BE2C (cell line): Measurements from ENCODE around the gene C1QTNF3.

Source experiments
- DNase-seq: peaks from one replicate; pipeline ENCODE4 v3.0.0-alpha.2; 2020
- H3K27me3 ChIP-seq: fragments of 250-450 bp; sonication (Bioruptor Pico); 2 replicates; pipeline ENCODE4 v1.5.1; 2020; ENCODE audit warnings: mild to moderate bottlenecking
- H3K36me3 ChIP-seq: fragments of 250-450 bp; sonication (Bioruptor Pico); 2 replicates; pipeline ENCODE4 v1.5.1; 2020; ENCODE audit warnings: mild to moderate bottlenecking
- H3K4me1 ChIP-seq: fragments of 250-450 bp; sonication (Bioruptor Pico); 2 replicates; pipeline ENCODE4 v1.5.1; 2020
- H3K4me3 ChIP-seq: 2 replicates; pipeline ENCODE4 v1.5.1; 2011; ENCODE audit warnings: low read depth, low read length
- H3K9me3 ChIP-seq: fragments of 250-450 bp; sonication (Bioruptor Pico); 2 replicates; pipeline ENCODE4 v1.5.1; 2020
- CTCF ChIP-seq: IDR thresholded peaks from 2 replicates; pipeline ENCODE4 v1.5.1; 2012; ENCODE audit warnings: mild to moderate bottlenecking, low read depth, low read length

The C1QTNF3 gene

DNA sequence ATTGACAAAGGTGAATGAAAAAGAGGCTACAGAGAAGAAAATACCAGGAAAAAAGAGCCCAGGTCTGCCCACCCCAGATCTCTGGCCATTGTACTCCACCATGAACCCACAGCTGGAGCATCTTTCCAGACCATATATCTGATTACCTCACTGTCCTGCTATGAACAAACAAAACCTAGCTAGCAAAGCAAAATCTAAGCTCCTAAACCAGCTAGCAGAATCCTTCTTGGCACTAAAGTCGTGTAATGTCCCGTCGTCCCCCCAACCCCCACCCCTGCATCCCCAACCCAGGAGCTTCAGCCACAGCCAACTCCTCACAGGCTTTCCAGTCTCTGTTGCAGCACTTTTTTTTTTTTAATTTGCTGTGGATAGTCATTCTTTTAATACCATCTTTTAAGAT, 2.5 kb downstream of the C1QTNF3 start:
- H3K9me3 ChIP-seq = no peaks in the 10 kb centered on the region
- H3K4me1 ChIP-seq = no peaks in the 10 kb centered on the region
- H3K36me3 ChIP-seq = no peaks in the 10 kb centered on the region
- H3K4me3 ChIP-seq = no peak overlapping the region
- no peaks in the 10 kb centered on the region for H3K27me3 ChIP-seq
- TF ChIP-seq CTCF = no peak
- no peak for DNase-seq

DNA sequence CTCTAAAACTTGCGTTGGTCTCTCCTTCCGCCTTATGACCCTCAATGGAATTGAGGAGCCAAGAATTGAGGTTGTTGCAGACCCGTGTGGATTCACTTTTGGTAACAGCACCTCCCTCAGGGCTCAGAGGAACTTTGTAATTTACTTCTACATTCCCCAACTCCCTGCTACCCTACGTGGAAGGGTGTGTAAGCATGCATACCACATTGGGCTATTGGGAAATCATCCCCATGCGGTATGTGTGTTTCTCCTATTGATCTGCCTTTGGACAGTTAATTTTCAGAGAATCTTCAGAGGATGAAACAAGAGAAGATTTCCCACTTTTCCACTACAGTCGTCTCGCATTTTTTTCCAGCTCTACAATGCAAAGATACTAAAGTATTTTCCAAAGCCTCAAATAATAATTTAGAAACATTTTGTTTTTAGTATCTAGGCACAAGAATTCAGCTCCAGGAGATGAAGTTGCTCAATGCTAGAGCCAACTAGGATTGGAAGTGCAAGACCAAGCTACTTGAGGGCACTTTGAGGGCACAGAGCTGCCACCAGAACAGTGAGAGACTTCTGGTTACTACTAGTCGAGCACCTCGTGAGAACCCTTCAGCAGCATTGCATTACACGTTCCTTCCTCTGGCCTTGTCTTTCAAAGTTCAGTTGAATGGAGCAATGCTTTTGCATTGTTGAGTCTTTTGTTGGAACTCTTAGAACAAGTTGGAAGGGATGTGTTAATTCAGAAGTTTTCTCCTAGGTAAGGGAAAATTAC, 3.4 kb downstream of the C1QTNF3 start:
- Histone ChIP-seq H3K9me3 (no peaks in the 10 kb centered on the region), H3K36me3 (no peaks in the 10 kb centered on the region), H3K4me3 (no peak overlapping the region), H3K27me3 (no peaks in the 10 kb centered on the region), H3K4me1 (no peaks in the 10 kb centered on the region)
- no peak for TF ChIP-seq CTCF
- DNase-seq = no peak

DNA sequence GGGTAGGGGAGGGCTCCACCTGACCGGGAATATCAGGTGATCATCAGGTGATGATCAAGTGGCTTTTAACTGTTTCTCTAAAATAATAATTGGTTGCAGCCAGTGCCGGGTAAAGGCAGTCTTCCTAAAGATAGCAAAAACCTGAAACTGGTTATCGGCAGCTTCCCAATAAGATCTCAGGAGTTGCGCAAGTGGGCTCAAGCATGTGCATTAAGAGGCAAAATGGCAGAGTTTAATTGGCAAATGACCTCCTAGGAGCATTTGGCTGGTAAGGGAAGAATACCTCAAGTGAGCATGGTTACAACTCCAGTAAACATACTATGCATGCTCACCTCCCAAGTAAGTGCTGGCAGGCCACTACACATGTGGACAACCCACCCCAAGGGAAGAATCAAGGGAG, 4.2 kb downstream of the C1QTNF3 start:
- Histone ChIP-seq H3K9me3 (no peaks in the 10 kb centered on the region), H3K36me3 (no peaks in the 10 kb centered on the region), H3K4me1 (no peaks in the 10 kb centered on the region), H3K27me3 (no peaks in the 10 kb centered on the region), H3K4me3 (no peak overlapping the region)
- no peak for TF ChIP-seq CTCF
- no peak for DNase-seq

DNA sequence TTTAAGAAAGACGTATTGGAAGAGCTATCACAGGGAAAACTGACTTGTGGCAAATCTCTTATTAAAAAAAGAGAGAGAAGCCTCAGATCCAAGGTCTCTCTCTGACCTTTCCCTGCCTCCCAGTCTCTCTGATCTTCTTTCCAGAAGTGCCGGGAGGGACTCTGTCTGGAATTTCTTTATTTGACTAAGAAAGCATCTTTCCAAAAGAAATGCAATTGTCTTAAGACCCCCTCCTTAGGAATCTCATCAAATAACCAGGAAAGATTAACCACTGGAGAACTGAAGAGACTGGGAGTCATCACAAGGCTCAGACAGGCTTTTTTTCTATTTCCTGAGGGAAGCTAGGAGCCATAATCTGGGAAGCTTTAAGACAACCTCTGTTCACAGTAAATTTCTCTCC, 4.6 kb downstream of the C1QTNF3 start:
- Histone ChIP-seq H3K36me3 (no peaks in the 10 kb centered on the region), H3K9me3 (no peaks in the 10 kb centered on the region), H3K4me3 (no peak overlapping the region), H3K4me1 (no peaks in the 10 kb centered on the region), H3K27me3 (no peaks in the 10 kb centered on the region)
- no peak for TF ChIP-seq CTCF
- DNase-seq = no peak

DNA sequence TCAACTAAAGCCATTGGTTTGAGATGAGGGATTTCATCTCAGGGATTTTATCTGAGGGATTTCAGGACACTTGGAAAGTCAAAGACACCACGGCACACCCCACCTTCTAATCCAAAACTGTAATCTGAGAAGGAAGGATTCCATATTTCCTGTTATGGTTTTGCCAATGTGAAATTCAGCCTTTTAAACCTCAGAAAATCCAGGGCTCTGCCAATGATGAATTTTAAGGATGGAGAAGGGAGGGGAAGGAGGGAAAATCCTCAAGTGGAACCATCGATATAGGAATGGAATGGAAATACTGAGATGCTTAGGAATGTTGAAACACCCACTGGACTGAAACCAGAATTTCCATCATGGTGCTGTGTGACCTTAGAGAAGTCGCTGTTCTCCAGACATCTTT, 5.3 kb downstream of the C1QTNF3 start:
- no peak for TF ChIP-seq CTCF
- no peaks in the 10 kb centered on the region for H3K27me3 ChIP-seq
- no peak overlapping the region for H3K4me3 ChIP-seq
- H3K36me3 ChIP-seq = no peaks in the 10 kb centered on the region
- H3K9me3 ChIP-seq = no peaks in the 10 kb centered on the region
- no peaks in the 10 kb centered on the region for H3K4me1 ChIP-seq
- DNase-seq = no peak

DNA sequence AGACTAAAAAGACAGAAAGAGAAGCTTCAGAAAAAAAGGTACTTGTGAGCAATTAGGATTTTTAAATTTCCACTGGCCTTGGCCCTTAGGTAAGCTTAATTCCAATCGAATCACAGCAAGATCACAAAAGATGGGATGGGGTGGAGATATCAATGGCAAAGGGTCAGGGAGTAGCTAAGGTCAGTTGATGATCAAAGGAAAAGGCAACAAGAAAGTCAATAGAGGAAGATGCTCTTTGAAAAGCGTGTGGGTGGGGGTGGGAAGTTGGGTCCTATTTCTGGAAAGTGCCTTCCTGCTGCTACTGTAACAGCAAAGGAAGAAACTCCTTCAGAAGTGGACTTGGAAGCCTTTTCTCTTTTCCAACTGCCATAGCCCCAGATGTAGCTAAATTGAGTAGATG, 7.3 kb downstream of the C1QTNF3 start:
- no peaks in the 10 kb centered on the region for H3K9me3 ChIP-seq
- H3K4me3 ChIP-seq = no peak overlapping the region
- H3K27me3 ChIP-seq = no peaks in the 10 kb centered on the region
- no peak for TF ChIP-seq CTCF
- no peak for DNase-seq
- no peaks in the 10 kb centered on the region for H3K4me1 ChIP-seq
- H3K36me3 ChIP-seq = no peaks in the 10 kb centered on the region
